ENCODE results near the gene XIRP2.
"Not testable (repeated sequence)": the region's sequence is repeated elsewhere in the genome, so short reads cannot be mapped to it uniquely, and the experiment has no call there.

XIRP2 gene

DNA sequence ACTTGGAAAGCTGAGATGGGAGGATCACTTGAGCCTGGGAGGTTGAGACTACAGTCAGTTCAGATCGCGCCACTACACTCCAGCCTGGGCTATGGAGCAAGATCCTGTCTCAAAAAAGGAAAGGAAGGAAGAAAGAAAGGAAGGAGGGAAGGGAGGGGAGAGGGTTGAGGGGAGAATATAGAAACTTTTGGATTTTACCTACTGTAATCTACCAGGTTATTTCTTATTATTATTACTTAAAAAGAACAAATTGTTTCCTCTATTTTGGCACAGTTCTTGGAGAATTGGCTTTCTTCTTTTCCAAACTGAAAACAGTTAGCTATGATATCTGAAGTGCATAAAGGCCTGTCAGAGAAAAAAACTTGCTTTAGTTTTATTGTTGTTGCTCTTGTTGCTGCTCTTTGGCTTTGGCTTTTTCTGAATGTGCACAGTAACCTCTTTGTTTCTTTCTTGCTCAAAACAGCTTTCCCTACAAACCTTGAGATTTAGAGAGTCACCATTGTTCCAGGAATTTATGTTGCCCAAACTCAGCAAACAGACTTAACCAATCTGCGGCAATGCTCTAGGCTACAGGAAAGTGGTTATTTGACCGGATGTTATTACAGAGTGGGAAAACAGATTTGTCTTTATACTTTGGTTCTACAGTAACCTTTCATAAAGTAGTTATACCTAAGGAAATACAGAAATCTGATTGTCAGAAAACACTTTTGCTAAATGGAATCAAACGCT is 214.9 kb downstream of the XIRP2 start:
- WGBS (ENCODE audit: insufficient coverage, insufficient read length) = no CpG with 5 or more reads among the region's 5 CpGs
- no peaks in the 10 kb centered on the region for H3K4me1 ChIP-seq (ENCODE audit: control insufficient read depth, insufficient read depth, low read length)
- H3K27ac ChIP-seq (ENCODE audit: low read length) = no peak overlapping the region
- no peaks in the 10 kb centered on the region for H3K9me3 ChIP-seq (ENCODE audit: control insufficient read depth, insufficient read depth, low read length)
- H3K27me3 ChIP-seq (ENCODE audit: control insufficient read depth, insufficient read depth, low read length) = no peaks in the 10 kb centered on the region
- H3K36me3 ChIP-seq (ENCODE audit: control insufficient read depth, insufficient read depth, low read length) = no peaks in the 10 kb centered on the region
- DNase-seq (ENCODE audit: low read depth, low spot score) = no peak
- H3K4me3 ChIP-seq (ENCODE audit: low read length) = no peak overlapping the region

- Histone ChIP-seq H3K4me3 (ENCODE audit: low read length) (no peak overlapping the region), H3K36me3 (ENCODE audit: control insufficient read depth, insufficient read depth, low read length) (no peaks in the 10 kb centered on the region), H3K27me3 (ENCODE audit: control insufficient read depth, insufficient read depth, low read length) (no peaks in the 10 kb centered on the region), H3K27ac (ENCODE audit: low read length) (no peak overlapping the region), H3K4me1 (ENCODE audit: control insufficient read depth, insufficient read depth, low read length) (no peaks in the 10 kb centered on the region), H3K9me3 (ENCODE audit: control insufficient read depth, insufficient read depth, low read length) (no peaks in the 10 kb centered on the region)
- no peak for DNase-seq (ENCODE audit: low read depth, low spot score)
Observed at GRCh38 chr2:167103757-167104133, 215.5 kb downstream of the XIRP2 start.

GRCh38 chr2:167104691-167105090 is 216.4 kb downstream of the XIRP2 start:
- no CpG with 5 or more reads among the region's 3 CpGs for WGBS (ENCODE audit: insufficient coverage, insufficient read length)
- no peak overlapping the region for H3K4me3 ChIP-seq (ENCODE audit: low read length)
- H3K9me3 ChIP-seq (ENCODE audit: control insufficient read depth, insufficient read depth, low read length) = no peaks in the 10 kb centered on the region
- no peaks in the 10 kb centered on the region for H3K36me3 ChIP-seq (ENCODE audit: control insufficient read depth, insufficient read depth, low read length)
- no peak overlapping the region for H3K27ac ChIP-seq (ENCODE audit: low read length)
- DNase-seq (ENCODE audit: low read depth, low spot score) = no peak
- no peaks in the 10 kb centered on the region for H3K27me3 ChIP-seq (ENCODE audit: control insufficient read depth, insufficient read depth, low read length)
- no peaks in the 10 kb centered on the region for H3K4me1 ChIP-seq (ENCODE audit: control insufficient read depth, insufficient read depth, low read length)

DNA sequence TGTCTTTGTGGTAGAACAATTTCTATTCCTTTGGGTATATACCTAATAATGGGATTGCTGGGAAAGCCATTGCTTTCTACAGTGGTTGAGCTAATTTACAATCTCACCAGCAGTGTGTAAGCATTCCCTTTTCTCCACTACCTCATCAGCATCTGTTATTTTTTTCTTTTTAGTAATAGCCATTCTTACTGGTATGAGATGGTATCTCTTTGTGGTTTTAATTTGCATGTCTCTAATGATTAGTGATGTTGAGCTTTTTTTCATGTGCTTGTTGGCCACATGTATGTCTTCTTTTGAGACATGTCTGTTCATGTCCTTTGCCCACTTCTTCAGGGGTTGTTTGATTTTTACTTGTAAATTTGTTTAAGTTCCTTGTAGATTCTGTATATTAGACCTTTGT is 221.4 kb downstream of the XIRP2 start:
- H3K27me3 ChIP-seq (ENCODE audit: control insufficient read depth, insufficient read depth, low read length); H3K4me3 ChIP-seq (ENCODE audit: low read length); DNase-seq (ENCODE audit: low read depth, low spot score); H3K27ac ChIP-seq (ENCODE audit: low read length); H3K4me1 ChIP-seq (ENCODE audit: control insufficient read depth, insufficient read depth, low read length); H3K9me3 ChIP-seq (ENCODE audit: control insufficient read depth, insufficient read depth, low read length); H3K36me3 ChIP-seq (ENCODE audit: control insufficient read depth, insufficient read depth, low read length): not testable (repeated sequence)

DNA sequence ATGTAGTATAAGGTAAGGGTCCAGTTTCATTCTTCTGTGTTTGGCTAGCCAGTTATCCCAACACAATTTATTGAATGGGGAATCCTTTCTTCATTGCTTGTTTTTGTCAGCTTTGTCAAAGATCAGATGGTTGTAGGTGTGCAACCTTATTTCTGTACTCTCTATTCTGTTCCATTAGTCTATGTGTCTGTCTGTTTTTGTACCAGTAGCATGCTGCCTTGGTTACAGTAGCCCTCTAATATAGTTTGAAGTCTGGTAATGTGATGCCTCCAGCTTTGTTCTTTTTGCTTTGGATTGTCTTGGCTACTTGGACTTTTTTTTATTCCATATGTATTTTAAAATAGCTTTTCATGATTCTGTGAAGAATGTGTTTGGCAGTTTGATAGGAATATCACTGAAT is 222.1 kb downstream of the XIRP2 start:
- H3K4me3 ChIP-seq (ENCODE audit: low read length) = no peak overlapping the region

DNA sequence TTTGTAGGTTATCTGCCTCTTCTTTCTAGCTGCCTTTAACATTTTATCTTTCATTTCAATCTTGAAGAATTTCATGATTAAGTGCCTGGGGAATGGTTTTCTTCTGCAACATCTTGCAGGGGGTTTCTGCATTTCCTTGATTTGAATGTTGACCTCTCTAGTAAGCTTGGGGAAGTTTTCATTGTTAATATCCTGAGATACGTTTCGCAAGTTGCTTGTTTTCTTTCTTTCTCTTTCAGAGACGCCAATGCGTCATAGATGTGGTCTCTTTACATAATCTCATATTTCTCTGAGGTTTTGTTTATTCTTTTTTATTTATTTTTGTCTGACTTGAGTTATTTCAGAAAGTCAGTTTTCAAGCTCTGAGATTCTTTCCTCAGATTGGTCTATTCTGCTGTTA is 225.7 kb downstream of the XIRP2 start:
- no peaks in the 10 kb centered on the region for H3K27me3 ChIP-seq (ENCODE audit: control insufficient read depth, insufficient read depth, low read length)
- H3K36me3 ChIP-seq (ENCODE audit: control insufficient read depth, insufficient read depth, low read length) = no peaks in the 10 kb centered on the region
- no CpG with 5 or more reads among the region's 4 CpGs for WGBS (ENCODE audit: insufficient coverage, insufficient read length)
- H3K4me3 ChIP-seq (ENCODE audit: low read length) = no peak overlapping the region
- no peaks in the 10 kb centered on the region for H3K4me1 ChIP-seq (ENCODE audit: control insufficient read depth, insufficient read depth, low read length)
- no peak for DNase-seq (ENCODE audit: low read depth, low spot score)
- no peak overlapping the region for H3K27ac ChIP-seq (ENCODE audit: low read length)
- no peaks in the 10 kb centered on the region for H3K9me3 ChIP-seq (ENCODE audit: control insufficient read depth, insufficient read depth, low read length)

More for the DNA sequence above, 222.1 kb downstream of the XIRP2 start:
- Histone ChIP-seq H3K36me3 (ENCODE audit: control insufficient read depth, insufficient read depth, low read length) (no peaks in the 10 kb centered on the region), H3K27me3 (ENCODE audit: control insufficient read depth, insufficient read depth, low read length) (no peaks in the 10 kb centered on the region), H3K9me3 (ENCODE audit: control insufficient read depth, insufficient read depth, low read length) (no peaks in the 10 kb centered on the region), H3K27ac (ENCODE audit: low read length) (no peak overlapping the region), H3K4me1 (ENCODE audit: control insufficient read depth, insufficient read depth, low read length) (no peaks in the 10 kb centered on the region)
- DNase-seq (ENCODE audit: low read depth, low spot score) = no peak

GRCh38 chr2:167115541-167115940 is 227.3 kb downstream of the XIRP2 start:
- Histone ChIP-seq H3K4me3 (ENCODE audit: low read length) (no peak overlapping the region), H3K27me3 (ENCODE audit: control insufficient read depth, insufficient read depth, low read length) (no peaks in the 10 kb centered on the region), H3K27ac (ENCODE audit: low read length) (no peak overlapping the region), H3K36me3 (ENCODE audit: control insufficient read depth, insufficient read depth, low read length) (no peaks in the 10 kb centered on the region), H3K9me3 (ENCODE audit: control insufficient read depth, insufficient read depth, low read length) (no peaks in the 10 kb centered on the region), H3K4me1 (ENCODE audit: control insufficient read depth, insufficient read depth, low read length) (no peaks in the 10 kb centered on the region)
- no peak for DNase-seq (ENCODE audit: low read depth, low spot score)

- H3K27ac ChIP-seq (ENCODE audit: low read length) = no peak overlapping the region
- H3K4me3 ChIP-seq (ENCODE audit: low read length) = no peak overlapping the region
- no peaks in the 10 kb centered on the region for H3K27me3 ChIP-seq (ENCODE audit: control insufficient read depth, insufficient read depth, low read length)
- DNase-seq (ENCODE audit: low read depth, low spot score) = no peak
- no peaks in the 10 kb centered on the region for H3K36me3 ChIP-seq (ENCODE audit: control insufficient read depth, insufficient read depth, low read length)
- WGBS (ENCODE audit: insufficient coverage, insufficient read length) = no CpG with 5 or more reads among the region's 2 CpGs
- no peaks in the 10 kb centered on the region for H3K9me3 ChIP-seq (ENCODE audit: control insufficient read depth, insufficient read depth, low read length)
- no peaks in the 10 kb centered on the region for H3K4me1 ChIP-seq (ENCODE audit: control insufficient read depth, insufficient read depth, low read length)
Observed at GRCh38 chr2:167122389-167122788, 234.1 kb downstream of the XIRP2 start.

DNA sequence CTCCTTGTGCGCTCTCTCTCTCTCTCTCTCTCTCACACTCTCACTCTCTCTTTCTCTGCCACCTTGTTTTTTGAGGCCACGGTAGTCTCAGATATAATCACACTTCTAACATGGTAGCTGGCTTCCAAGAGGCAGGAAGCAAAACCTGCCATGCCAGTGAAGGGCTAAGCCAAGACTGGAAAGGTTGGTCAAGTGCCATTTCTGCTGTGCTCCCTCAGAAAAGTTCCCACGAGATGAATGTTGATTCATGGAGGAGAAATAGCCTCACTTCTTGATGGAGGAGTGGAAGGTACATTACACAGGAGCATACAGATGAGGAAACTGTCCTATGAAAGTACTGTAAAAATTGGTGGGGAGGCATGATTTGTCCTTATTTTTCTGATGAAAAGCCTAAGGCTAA is 237.9 kb downstream of the XIRP2 start:
- H3K27me3 ChIP-seq (ENCODE audit: control insufficient read depth, insufficient read depth, low read length) = no peaks in the 10 kb centered on the region
- no peak overlapping the region for H3K4me3 ChIP-seq (ENCODE audit: low read length)
- WGBS (ENCODE audit: insufficient coverage, insufficient read length) = no CpG with 5 or more reads among the region's 3 CpGs
- H3K27ac ChIP-seq (ENCODE audit: low read length) = no peak overlapping the region
- no peaks in the 10 kb centered on the region for H3K9me3 ChIP-seq (ENCODE audit: control insufficient read depth, insufficient read depth, low read length)
- DNase-seq (ENCODE audit: low read depth, low spot score) = no peak
- no peaks in the 10 kb centered on the region for H3K4me1 ChIP-seq (ENCODE audit: control insufficient read depth, insufficient read depth, low read length)
- no peaks in the 10 kb centered on the region for H3K36me3 ChIP-seq (ENCODE audit: control insufficient read depth, insufficient read depth, low read length)

- Histone ChIP-seq H3K27ac (ENCODE audit: low read length) (no peak overlapping the region), H3K4me1 (ENCODE audit: control insufficient read depth, insufficient read depth, low read length) (no peaks in the 10 kb centered on the region), H3K27me3 (ENCODE audit: control insufficient read depth, insufficient read depth, low read length) (no peaks in the 10 kb centered on the region), H3K36me3 (ENCODE audit: control insufficient read depth, insufficient read depth, low read length) (no peaks in the 10 kb centered on the region), H3K9me3 (ENCODE audit: control insufficient read depth, insufficient read depth, low read length) (no peaks in the 10 kb centered on the region), H3K4me3 (ENCODE audit: low read length) (no peak overlapping the region)
- DNase-seq (ENCODE audit: low read depth, low spot score) = no peak
- no CpG with 5 or more reads among the region's 1 CpG for WGBS (ENCODE audit: insufficient coverage, insufficient read length)
Observed at GRCh38 chr2:167127135-167127534, 238.9 kb downstream of the XIRP2 start.

DNA sequence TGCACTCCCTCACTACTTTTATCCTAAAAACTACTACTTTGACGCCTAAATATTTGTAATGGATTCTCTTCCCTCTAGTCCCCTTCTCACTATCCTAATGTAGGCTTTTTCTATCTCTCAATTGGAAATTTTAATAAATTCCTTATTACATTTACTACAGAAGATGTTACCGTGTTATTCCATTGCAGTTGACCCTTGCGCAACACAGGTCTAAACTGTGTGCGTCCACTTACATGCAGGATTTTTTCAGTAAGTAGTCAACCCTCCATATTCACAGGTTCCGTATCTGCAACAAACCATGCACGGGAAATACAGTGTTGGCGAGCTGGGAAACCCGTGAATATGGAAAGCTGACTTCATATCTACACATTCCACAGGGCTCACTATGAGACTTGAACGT is 239.8 kb downstream of the XIRP2 start:
- Histone ChIP-seq H3K27me3 (ENCODE audit: control insufficient read depth, insufficient read depth, low read length) (no peaks in the 10 kb centered on the region), H3K4me1 (ENCODE audit: control insufficient read depth, insufficient read depth, low read length) (no peaks in the 10 kb centered on the region), H3K36me3 (ENCODE audit: control insufficient read depth, insufficient read depth, low read length) (no peaks in the 10 kb centered on the region), H3K27ac (ENCODE audit: low read length) (no peak overlapping the region), H3K4me3 (ENCODE audit: low read length) (no peak overlapping the region), H3K9me3 (ENCODE audit: control insufficient read depth, insufficient read depth, low read length) (no peaks in the 10 kb centered on the region)
- WGBS (ENCODE audit: insufficient coverage, insufficient read length) = 100% methylated on average over 1 of the region's 9 CpGs
- DNase-seq (ENCODE audit: low read depth, low spot score) = no peak
